IPS-NIHi11 (cell line): ENCODE measurements around the gene FCGR3A.
A peak's percentile ranks its signal among the peaks of the same experiment; 100 is the strongest.
"Not testable (repeated sequence)": the region's sequence is repeated elsewhere in the genome, so short reads cannot be mapped to it uniquely, and the experiment has no call there.

Source experiments
- DNase-seq: peaks from one replicate; pipeline ENCODE4 v3.0.0; 2012; ENCODE audit warnings: mixed read lengths, low spot score

Gene FCGR3A

GRCh38 chr1:161556143-161556542 is 6.5 kb upstream of the FCGR3A start:
- DNase-seq: not testable (repeated sequence)

GRCh38 chr1:161554815-161555417 is 5.3 kb upstream of the FCGR3A start:
- DNase-seq: not testable (repeated sequence)

- not testable (repeated sequence) for DNase-seq
These were observed 4.7 kb upstream of the FCGR3A start for GRCh38 chr1:161554340-161554739.

- not testable (repeated sequence) for DNase-seq
These were observed 4.0 kb upstream of the FCGR3A start for GRCh38 chr1:161553631-161554030.

- not testable (repeated sequence) for DNase-seq
These were observed 1.3 kb upstream of the FCGR3A start for GRCh38 chr1:161550942-161551341.

- not testable (repeated sequence) for DNase-seq
These were observed 740 bp downstream of the FCGR3A start for GRCh38 chr1:161548749-161549406.

GRCh38 chr1:161547995-161548741 is 1.4 kb downstream of the FCGR3A start:
- DNase-seq: not testable (repeated sequence)

GRCh38 chr1:161545005-161545731 is 4.5 kb downstream of the FCGR3A start:
- not testable (repeated sequence) for DNase-seq

- DNase-seq: not testable (repeated sequence)
These were observed 6.5 kb downstream of the FCGR3A start for GRCh38 chr1:161543125-161543524.

- not testable (repeated sequence) for DNase-seq
These were observed 7.5 kb downstream of the FCGR3A start for GRCh38 chr1:161542091-161542559.

GRCh38 chr1:161540570-161540960 is 9.1 kb downstream of the FCGR3A start:
- DNase-seq: not testable (repeated sequence)

- DNase-seq: peak; percentile 72
These were observed 9.7 kb downstream of the FCGR3A start for GRCh38 chr1:161539731-161540569.

- DNase-seq: not testable (repeated sequence)
These were observed 10.6 kb downstream of the FCGR3A start for GRCh38 chr1:161538925-161539479.

- not testable (repeated sequence) for DNase-seq
These were observed 12.4 kb downstream of the FCGR3A start for GRCh38 chr1:161537068-161537669.

- DNase-seq: not testable (repeated sequence)
These were observed 16.7 kb downstream of the FCGR3A start for GRCh38 chr1:161532644-161533567.

GRCh38 chr1:161531986-161532643 is 17.5 kb downstream of the FCGR3A start:
- no peak for DNase-seq

- DNase-seq: peak; percentile 58
These were observed 18.7 kb downstream of the FCGR3A start for GRCh38 chr1:161530671-161531641.
